GM21576 (cell line): Measurements from ENCODE around the gene CD300LG.
"Not testable (repeated sequence)": the region's sequence is repeated elsewhere in the genome, so short reads cannot be mapped to it uniquely, and the experiment has no call there.

Experiments used
- ATAC-seq: cut with Tn5 transposase; IDR thresholded peaks from one replicate; pipeline ENCODE4 v1.9.1; 2021; ENCODE audit warnings: mild to moderate bottlenecking, moderate library complexity; ENCODE audit not compliant: unreplicated experiment

The CD300LG gene

DNA sequence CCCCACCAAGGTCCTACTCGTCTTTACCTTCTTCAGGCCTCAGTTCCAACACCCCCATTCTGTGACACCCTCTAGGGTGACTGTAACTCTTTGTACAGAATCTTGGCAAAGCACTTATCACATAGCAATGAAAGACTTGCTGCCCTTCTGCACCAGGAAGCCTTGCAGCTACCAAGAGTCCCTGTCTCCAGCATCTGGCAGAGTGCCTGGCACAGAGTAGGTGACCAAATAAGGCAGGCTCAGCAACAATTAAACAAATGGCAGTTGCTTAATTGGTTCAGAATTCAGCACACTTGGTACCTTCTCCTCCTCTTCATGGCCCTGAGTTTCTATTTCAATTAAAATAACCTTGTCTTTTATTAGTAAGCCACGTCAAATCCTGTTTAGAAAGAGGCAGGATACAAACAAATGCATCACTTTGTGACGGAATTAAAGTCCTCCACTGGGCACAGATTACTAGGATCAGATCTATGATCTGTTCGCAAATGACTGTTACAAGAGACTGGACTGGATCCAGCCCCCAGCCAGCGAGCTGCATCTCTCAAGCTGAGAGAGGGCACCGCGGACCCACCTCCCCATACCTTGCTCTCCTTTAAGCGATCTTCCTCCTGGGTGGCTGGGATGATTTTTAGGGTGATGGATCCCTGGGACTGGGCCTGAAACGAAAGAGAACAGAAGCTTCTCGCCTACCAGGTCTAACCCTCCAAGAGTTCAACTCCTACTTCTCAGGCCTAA is 23.5 kb upstream of the CD300LG start:
- no peak for ATAC-seq

DNA sequence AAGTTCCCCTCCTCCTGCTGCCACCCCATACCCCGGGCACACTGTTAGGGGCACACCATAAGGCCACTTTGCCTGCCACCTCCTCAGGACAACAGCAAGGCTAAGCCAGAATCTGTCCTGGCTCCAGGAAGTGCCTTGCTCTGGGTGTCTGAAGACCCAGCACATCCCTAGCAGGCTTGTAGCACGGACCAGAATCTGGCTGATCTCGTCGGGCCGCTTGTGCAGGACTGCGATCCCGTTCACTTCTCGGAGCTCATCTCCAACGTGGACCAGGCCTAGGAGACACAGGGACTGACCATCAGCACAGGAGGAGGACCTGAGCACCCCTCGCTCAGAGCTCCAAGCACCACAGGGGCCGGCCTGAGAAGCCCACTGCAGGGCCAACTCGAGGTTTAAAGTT is 21.4 kb upstream of the CD300LG start:
- ATAC-seq, result no peak

DNA sequence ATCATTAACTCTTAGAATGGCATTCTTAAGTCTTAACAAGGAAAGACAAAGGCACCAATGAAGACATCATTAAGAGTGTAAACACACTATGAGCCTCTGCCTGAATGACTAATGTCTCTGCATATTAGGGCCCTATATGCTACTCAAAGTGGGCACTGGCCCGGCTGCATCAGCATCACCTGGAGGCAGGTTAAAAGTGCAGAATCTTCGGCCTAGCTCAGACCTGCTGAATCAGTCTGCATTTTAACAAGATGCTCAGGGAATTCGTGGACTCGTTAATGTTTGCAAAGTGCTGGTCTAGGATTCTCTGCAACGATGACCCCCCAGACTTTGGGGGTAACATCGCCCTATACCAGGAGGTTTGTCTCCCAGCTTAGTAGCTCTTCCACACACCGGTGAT is 20.8 kb upstream of the CD300LG start:
- ATAC-seq, result no peak

DNA sequence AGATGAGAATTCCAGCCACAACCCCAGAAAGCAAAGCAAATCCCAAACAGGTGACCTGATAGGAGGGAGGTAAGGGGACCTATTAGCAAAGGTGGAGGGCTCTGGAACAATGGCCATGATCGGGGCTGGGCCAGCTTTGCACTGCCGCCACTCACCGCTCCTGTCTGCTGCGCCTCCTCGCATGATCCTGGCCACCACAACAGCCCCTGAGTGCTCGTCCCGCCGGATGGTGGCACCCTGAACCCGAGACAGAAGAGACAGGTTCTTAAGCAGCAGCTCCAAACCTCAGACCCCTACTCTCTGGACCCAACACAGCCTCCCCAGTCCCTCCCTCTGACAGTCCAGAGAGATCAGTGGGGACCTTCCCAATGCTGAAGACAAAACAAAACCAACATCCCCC is 19.4 kb upstream of the CD300LG start:
- no peak for ATAC-seq

DNA sequence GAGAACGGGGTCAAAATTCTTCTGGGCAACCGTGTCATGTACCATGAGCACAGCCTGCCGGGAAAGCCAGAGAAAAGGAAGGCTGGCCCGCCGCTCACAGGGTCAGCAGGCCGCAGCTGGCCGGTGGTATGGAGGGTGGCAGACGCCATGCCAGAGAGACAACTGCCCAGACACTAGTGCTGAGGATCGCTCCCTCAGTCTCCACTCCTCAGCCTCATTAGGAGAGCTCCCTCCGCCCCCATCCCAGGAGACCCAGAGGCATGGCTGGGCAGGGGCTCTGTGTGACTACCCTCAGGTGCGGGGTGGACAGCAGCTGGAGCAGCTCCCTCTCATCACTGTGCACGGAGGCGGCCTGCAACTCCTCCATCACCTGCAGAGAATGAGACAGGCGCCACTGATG is 17.2 kb upstream of the CD300LG start:
- ATAC-seq, result no peak

DNA sequence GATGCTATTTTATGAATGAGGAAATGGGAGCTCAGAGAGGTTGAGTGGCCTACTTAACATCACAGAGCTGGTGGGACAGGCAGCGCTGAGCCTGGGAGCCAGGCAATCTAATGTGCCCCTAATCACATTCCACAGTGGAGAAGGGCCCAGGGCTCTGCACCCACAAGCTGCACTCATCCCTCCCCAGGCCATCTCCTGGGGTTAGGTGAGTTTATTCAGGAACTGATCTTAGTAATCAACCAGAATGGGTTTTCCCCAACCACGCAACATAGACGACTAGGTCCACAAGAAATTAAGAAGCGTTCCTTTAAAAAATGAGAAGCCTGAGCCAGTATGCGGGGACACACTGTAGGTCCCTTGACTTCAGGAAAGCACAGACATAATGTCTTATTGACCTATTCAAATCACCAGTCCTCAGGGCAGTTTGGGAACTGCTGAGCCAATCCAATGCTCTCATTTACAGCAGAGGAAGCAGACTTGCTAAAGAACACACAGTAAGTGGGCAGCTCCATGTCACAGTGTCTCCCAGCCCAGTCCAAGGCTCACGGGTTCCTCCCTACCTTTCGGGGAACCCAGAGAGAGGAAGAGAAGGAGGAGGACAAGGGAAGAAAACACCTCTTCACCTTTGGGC is 16.4 kb upstream of the CD300LG start:
- ATAC-seq, result no peak

DNA sequence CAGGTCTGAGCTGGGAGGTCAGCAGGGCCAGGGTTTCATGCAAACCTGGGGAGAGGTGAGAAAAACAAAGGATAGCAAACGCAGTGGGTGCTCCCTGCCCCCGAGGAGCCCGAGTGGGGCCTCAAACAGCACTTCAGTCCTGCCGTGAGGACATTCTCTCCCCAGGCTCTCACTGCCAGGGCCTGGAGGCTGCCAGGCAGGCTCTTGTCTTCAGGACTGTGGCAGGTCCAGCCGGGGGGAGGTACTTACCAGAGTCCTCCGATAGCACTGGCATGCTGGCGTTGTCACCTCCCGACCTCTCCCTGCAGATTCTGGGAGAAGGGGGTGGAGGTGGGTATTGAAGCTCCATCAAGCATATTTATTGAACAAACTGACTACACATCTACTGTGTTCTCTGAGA is 15.3 kb upstream of the CD300LG start:
- ATAC-seq, result no peak

DNA sequence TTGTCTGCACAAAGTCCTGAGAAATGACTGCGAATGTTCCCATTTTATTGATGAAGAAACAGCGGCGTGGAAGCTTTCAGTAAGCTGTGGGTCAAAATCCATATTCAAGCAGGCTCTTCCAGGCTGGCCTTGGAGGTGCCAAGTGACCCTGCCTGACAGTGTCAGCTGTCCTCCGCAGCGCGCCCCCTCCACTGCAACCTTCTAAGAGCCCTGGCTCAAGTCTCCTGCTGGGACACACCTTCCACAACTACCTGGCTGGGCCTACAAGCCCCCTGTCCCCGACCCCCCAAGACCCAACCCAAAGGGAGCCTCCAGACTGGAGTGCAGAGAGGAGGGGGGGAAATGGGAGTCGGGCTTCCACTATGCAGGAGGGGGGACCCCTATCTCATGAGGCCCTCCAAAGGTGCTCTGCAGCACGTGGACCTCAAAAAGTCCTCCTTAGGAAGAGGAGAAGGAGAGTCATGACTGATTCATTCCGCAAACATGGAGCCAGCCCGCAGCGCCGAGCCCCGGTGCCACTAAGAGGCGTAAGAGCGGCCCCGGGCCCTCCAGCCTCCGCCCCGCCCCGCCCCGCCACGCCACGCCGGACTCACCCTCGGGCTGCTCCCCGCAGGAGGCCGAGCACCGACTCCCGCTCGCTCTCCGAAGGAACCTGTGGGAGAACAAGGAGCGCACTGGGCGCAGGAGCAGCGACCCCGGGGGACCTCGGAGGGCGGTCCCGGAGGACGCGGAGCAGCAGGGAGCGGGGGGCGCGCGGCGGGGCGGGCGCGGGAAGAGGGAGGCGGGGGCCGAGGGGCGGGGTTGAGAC is 14.6 kb upstream of the CD300LG start:
- no peak for ATAC-seq

DNA sequence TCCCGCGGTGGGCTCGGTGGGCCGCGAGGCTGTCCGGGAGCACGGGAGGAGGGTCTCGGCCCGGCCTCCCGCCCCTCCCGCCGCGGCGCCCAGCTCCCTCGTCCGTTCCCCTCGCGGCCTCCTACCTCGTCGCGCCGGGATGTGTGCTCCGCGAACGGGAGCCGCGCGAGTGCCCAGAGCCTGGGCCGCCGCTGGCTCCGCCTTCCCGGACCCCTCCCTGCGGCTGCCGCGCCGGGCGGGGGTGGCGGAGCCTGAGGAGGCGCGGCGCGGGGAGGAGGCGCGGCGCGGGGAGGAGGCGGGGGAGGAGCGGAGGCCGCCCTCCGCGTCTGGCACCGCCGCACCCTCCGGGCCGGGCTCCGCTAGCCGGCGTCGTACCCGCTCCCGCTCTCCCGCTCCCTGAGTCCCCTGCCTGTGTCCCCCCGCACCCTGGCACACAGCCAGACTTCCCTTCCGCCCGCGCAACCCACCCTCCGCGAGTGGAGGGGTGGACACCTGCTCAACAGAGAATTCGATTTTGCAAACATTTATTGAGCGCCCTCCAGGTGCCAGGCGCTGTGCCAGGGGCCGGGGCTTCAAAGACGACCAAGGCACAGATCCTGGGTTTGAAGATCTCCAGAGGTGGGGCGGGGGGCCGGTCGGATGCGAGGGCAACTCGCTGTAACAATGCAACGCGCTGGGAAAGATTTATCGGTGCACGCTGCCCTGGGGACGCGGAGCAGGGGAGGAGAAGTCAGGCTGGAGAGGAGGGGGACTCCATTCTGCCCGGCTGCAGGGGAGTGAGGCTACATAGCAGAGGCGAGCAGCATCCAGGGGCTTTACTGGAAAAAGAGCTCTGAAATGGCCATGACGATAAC is 13.8 kb upstream of the CD300LG start, which contains the start of gene MPP3:
Gene MPP3, minus strand, starts transcription at position 171 of the 854 bp plus-strand sequence. CDS start 1,240 bp downstream, outside the sequence.
- no peak for ATAC-seq

DNA sequence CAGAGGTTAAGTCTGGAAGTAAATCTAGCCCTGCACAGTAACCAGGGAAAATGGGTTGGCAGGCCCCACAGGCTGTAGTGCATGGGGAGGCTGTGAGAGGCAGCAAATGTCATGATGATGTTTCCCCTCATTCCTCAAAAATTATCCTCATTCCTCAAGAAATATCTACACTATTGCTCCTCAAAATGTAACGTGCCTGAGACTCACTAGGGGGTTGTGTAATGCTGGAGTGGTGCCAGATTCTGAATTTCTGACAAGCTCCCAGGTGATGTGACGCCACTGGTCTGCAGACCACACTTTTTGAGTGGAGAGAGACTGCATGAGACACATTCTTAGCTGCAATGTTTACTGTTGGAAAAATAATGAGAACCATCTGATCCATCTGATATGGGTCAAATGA is 12.9 kb upstream of the CD300LG start:
- no peak for ATAC-seq

DNA sequence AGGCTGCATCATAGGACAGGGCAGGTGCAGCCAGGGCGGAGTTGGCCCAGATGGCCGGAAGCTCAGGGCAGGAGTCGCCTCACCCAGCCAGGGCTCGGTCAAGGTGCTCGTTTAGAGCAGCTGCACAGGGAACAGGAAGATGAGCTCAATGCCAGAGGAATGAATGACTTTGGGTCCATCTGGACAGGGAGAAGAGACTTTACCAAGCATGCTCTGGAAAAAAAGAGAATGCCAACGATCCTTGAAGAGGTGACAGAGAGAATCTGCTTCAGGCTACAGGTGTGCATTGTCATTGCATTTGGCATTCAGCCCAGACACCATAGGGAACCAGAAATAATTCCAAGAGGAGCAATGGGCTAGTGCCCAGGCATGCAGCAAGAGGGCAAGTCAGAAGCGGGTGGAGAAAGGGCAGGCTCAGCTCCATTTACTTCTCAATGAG is 7.3 kb upstream of the CD300LG start:
- ATAC-seq, result no peak

DNA sequence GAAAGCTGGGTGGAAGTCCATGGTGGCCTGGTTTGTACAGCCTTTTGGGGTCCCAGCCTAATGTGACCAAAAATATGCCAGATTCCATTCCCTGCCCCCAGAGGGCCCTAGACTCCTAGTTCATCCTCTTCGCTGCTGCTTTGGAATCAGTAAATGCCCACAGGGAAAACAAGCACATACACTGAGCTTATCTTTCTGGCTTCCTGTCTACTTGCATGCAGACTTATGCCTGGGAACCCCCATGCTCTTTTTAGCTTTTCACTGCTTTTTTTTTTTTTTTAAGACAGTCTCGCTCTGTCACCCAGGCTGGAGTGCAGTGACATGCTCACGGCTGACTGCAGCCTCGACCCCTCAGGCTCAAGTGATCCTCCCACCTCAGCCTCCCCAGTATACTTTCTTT is 6.2 kb upstream of the CD300LG start:
- ATAC-seq, result no peak

DNA sequence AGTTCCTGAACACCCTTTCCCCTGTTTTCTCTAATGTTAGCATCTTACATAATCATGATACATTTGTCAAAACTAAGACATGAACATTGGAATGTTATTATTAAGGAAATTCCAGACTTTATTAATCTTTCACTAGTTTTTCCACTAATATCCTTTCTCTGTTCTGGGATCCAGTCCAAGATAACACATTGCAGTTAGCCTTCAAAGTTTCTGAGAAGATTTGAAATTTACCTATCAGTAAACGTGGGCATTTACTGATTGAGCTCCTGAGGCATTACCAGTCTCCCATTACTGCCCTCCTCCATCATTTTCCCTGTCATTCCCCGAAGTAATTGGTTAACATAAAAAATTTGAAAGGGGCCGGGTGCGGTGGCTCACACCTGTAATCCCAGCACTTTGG is 5.7 kb upstream of the CD300LG start:
- no peak for ATAC-seq

DNA sequence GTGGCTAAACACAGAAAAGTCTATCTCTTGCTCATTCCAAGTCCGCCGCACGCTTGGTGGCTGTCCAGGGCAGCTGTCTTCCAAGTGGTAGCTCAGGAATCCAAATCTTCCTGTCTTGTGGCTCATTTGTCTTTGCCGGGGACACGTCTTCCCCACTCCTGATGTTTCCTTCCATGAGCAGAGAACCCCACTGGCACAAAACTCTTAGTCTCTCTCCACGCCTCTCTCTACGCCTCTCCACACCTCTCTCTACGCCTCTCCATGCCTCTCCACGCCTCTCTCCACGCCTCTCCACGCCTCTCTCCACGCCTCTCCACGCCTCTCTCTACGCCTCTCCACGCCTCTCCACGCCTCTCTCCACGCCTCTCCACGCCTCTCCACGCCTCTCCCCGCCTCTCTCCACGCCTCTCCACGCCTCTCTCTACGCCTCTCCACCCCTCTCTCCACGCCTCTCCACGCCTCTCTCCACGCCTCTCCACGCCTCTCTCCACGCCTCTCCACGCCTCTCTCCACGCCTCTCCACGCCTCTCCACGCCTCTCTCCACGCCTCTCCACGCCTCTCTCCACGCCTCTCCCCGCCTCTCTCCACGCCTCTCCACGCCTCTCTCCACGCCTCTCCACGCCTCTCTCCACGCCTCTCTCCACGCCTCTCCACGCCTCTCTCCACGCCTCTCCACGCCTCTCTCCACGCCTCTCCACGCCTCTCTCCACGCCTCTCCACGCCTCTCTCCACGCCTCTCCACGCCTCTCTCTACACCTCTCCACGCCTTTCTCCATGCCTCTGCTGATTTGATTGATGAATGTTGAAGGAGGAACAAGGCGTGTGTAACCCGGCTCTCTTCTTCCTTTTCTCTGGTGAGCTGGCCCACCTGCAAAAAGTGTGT is 4.6 kb upstream of the CD300LG start:
- not testable (repeated sequence) for ATAC-seq

DNA sequence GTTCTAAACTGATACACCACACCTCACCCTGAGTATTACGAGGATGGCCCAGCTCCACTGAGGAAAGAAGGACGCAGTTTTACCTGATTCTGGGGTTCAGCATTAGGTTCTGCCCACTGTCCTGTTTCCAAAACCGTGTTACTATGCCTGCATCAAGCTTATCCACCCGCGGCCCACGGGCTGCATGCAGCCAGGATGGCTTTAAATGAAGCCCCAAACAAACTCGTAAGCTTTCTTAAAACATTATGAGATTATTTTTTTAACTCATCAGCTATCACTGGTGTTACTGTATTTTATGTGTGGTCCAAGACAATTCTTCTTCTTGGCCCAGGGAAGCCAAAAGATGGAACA is 4.0 kb upstream of the CD300LG start:
- ATAC-seq, result no peak

DNA sequence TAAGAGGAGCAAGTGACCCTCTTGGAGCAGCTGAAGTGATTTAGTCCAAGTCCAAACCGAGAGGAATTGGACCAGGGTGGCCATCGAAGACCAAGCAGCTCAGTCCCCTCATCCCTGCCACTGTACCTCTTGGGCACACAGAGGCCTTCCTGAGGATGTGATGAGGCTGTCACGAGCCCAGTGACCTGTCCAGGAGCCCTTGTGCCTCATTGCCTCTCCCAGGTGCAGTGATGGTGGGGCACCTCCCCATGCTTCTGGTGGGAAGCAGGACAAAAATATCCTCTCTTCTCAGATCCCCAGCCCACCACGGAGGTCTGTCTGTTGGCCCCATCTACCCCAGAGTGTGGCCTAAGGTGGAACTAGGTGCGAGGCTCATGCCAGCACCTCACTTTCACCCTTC is 2.7 kb upstream of the CD300LG start:
- no peak for ATAC-seq

DNA sequence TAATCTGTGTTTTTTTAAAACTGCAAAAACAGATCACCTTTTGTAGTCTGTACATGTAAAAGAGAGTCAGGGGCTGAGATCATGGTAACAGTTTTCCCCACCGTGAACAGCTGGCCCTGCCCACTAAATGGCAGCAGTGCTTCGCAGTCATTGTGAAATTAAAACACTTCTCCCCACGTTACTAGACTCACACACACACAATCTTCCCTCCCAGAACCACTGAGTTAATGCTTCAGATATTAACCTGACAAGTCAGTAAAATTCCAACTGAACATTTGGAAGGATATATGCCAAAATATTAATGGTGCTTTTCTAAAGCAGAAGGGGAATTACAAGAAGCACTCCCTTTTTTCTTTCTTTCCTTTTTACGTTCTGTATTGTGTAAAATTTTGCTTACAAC is 1.2 kb upstream of the CD300LG start:
- ATAC-seq, result no peak

DNA sequence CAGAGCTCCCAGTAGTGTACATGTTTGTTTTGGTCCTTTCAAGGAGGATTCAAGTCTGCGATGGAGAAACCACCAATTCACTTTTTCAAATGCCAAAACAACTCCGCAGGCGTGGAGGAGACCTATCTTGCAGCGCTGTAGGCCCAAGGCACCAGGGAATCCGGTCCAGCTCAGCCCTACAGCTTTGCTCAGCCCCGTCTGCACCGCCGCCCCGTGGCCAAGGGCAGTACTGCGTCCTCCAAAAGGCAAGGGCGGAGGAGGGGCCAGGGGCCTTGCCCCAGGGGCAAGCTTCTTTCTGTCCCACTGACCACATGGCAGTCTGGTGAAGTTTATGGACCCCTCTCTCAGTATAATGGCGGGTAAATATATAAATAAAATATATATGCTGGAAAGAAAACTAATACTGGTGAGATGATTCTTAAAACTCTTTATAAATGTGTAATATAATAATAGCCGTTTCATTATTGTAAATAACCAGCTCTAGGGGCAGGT is 709 bp upstream of the CD300LG start:
- no peak for ATAC-seq

DNA sequence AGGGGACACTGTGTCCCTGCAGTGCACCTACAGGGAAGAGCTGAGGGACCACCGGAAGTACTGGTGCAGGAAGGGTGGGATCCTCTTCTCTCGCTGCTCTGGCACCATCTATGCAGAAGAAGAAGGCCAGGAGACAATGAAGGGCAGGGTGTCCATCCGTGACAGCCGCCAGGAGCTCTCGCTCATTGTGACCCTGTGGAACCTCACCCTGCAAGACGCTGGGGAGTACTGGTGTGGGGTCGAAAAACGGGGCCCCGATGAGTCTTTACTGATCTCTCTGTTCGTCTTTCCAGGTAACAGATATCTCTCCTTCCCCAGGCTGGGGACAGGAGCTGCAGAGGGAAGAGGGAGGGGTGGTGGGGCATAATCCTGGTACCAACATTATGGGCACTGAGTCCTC is 1.6 kb downstream of the CD300LG start:
- no peak for ATAC-seq

DNA sequence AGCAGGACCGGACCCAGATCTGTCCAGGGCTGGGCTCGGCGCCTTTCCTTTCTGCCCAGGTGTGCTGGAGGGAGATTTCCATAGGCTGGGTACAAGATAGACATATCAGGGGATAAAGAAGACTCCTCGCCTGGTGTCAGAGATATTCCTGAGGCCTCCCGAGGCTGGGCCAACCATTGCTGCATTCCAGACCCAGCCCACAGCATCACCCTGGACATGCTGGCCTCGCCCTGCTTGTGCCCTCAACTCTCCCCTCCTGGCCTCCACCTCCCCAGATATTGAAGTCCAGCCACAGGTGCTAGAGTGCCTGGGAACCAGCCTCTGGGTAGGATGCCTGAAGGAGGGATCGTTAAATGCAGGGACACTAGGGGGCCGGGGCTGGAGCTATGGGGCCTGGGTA is 2.1 kb downstream of the CD300LG start:
- no peak for ATAC-seq
